K562 (cell line): Measurements from ENCODE around the gene LITAF. TPM values are rescaled to one million over a fixed set of nuclear protein-coding genes. Genes with fewer than 3 reads are reported as not detected.

Source experiments
- CBX2 ChIP-seq: fragments of 200-600 bp; sonication (generic); IDR thresholded peaks from one replicate; pipeline ENCODE4 v1.6.1; 2012; ENCODE audit warnings: mild to moderate bottlenecking, low read length, inconsistent platforms; ENCODE audit not compliant: insufficient read depth, poor library complexity, severe bottlenecking
- ELF4 ChIP-seq: fragments of 450-650 bp; formaldehyde crosslinking; IDR thresholded peaks from 2 replicates; pipeline ENCODE4 v1.4.0; 2022; ENCODE audit warnings: missing genetic modification characterization
- GATA2 ChIP-seq: sonication (generic); formaldehyde crosslinking; IDR thresholded peaks from 2 replicates; pipeline ENCODE4 v1.4.0; 2020; ENCODE audit warnings: mild to moderate bottlenecking, missing genetic modification reagents
- KDM5B ChIP-seq: fragments of 200-600 bp; sonication (generic); IDR thresholded peaks from 2 replicates; pipeline ENCODE4 v1.6.1; 2012; ENCODE audit warnings: low read depth, mild to moderate bottlenecking, moderate library complexity, low read length, control low read depth, inconsistent platforms; ENCODE audit not compliant: insufficient replicate concordance
- MAX ChIP-seq: sonication (generic); formaldehyde crosslinking; IDR thresholded peaks from 2 replicates; pipeline ENCODE4 v1.9.0; 2022; ENCODE audit warnings: mild to moderate bottlenecking, missing genetic modification reagents
- NCOA2 ChIP-seq, 2 experiments: fragments of 450-650 bp; IDR thresholded peaks; 2 replicates each; pipeline ENCODE4 v1.6.1; 2018; ENCODE audit warnings: mild to moderate bottlenecking in 2 of 2, moderate library complexity in 1 of 2; ENCODE audit not compliant: partially characterized antibody in 2 of 2
- NR2C2 ChIP-seq, 2 experiments: fragments of 200-800 bp in 1 of 2; sonication (Bioruptor generic) in 1 of 2; sonication (generic) in 1 of 2; formaldehyde crosslinking in 1 of 2; IDR thresholded peaks; 2 replicates each; pipeline versions ENCODE4 v1.6.1 to v1.8.0; 2016 to 2022; ENCODE audit warnings: mild to moderate bottlenecking in 1 of 2, missing compliant biosample characterization in 1 of 2, missing genetic modification characterization in 1 of 2, missing genetic modification reagents in 1 of 2
- SMAD3 ChIP-seq: fragments of 450-650 bp; formaldehyde crosslinking; conservative IDR thresholded peaks from 2 replicates; pipeline ENCODE4 v1.4.0; 2020; ENCODE audit warnings: mild to moderate bottlenecking
- SP1 ChIP-seq: sonication (generic); formaldehyde crosslinking; IDR thresholded peaks from 2 replicates; pipeline ENCODE4 v1.8.1; 2022; ENCODE audit warnings: mild to moderate bottlenecking, missing genetic modification reagents
- SREBF1 ChIP-seq: fragments of 150-350 bp; IDR thresholded peaks from 2 replicates; pipeline ENCODE4 v1.6.1; 2014; ENCODE audit warnings: antibody characterized with exemption, low read depth, low read length, borderline replicate concordance
- ZBTB33 ChIP-seq: sonication (generic); formaldehyde crosslinking; IDR thresholded peaks from 2 replicates; pipeline ENCODE4 v1.8.1; 2023; ENCODE audit warnings: mild to moderate bottlenecking, missing genetic modification reagents
- ZC3H11A ChIP-seq: IDR thresholded peaks from 2 replicates; pipeline ENCODE4 v1.6.1; 2012; ENCODE audit warnings: low read depth, low read length, improper control_type of control experiment
- ZFX ChIP-seq: sonication (generic); formaldehyde crosslinking; IDR thresholded peaks from 2 replicates; pipeline ENCODE4 v1.8.0; 2022; ENCODE audit warnings: mild to moderate bottlenecking, missing genetic modification reagents, moderate library complexity
- ZNF165 ChIP-seq: fragments of 250-450 bp; sonication (Bioruptor Pico); IDR thresholded peaks from 2 replicates; pipeline ENCODE4 v1.4.0; 2020; ENCODE audit warnings: borderline replicate concordance
- ZNF282 ChIP-seq: sonication (generic); formaldehyde crosslinking; IDR thresholded peaks from 2 replicates; pipeline ENCODE4 v1.8.1; 2023; ENCODE audit warnings: missing genetic modification reagents
- polyA plus RNA-seq, 8 experiments: library from polyadenylated mRNA; depleted of rRNA in 4 of 8; stranded (reverse) in 5 of 8; unstranded in 3 of 8; fragments of >200 nt; fragmentation: Nextera tagmentation in 2 of 8; fragmentation: Illumina TruSeq in 1 of 8; extraction: Ambion mirVana in 2 of 8; extraction: Trizol in 1 of 8; gene quantifications; 2 replicates each; pipeline versions ENCODE4 v1.2.1 to v1.2.3, GENCODE V29; 2011 to 2014; ENCODE audit warnings: inconsistent platforms in 1 of 8, missing spikeins in 1 of 8
- total RNA-seq, 7 experiments: library from RNA; depleted of rRNA in 6 of 7; stranded (reverse); fragments of >200 nt in 6 of 7; fragmentation: Illumina TruSeq in 2 of 7; extraction: Trizol in 2 of 7; gene quantifications; 2 replicates each; pipeline versions ENCODE4 v1.2.1 to v1.2.3, GENCODE V29; 2011 to 2021; ENCODE audit warnings: low replicate concordance in 1 of 7
- TF ChIP-seq, protein P1 (sequence below), 3 experiments: fragments of 200-800 bp in 1 of 3; fragments of 250-450 bp in 1 of 3; fragments of 450-650 bp in 1 of 3; sonication (Bioruptor Pico) in 1 of 3; sonication (Bioruptor generic) in 1 of 3; formaldehyde crosslinking in 1 of 3; IDR thresholded peaks; 2 replicates each; pipeline versions ENCODE4 v1.6.1 to v1.8.0; 2016 to 2022; ENCODE audit warnings: mild to moderate bottlenecking in 2 of 3, missing genetic modification characterization in 2 of 3, missing compliant biosample characterization in 1 of 3, moderate library complexity in 1 of 3
- TF ChIP-seq, protein P2 (sequence below): sonication (generic); formaldehyde crosslinking; IDR thresholded peaks from 2 replicates; pipeline ENCODE4 v1.8.0; 2022; ENCODE audit warnings: mild to moderate bottlenecking, low read depth, missing genetic modification reagents
- TF ChIP-seq, protein P3 (sequence below): fragments of 450-650 bp; IDR thresholded peaks from 2 replicates; pipeline ENCODE4 v1.6.1; 2016; ENCODE audit warnings: borderline replicate concordance

The LITAF gene
- total and polyA plus RNA-seq, 9 of the 15 experiments (the other 6 are each of a cell fraction or from before 2014, with no cell fraction given) = 4.1 to 17.8 (median 11.9) TPM

DNA sequence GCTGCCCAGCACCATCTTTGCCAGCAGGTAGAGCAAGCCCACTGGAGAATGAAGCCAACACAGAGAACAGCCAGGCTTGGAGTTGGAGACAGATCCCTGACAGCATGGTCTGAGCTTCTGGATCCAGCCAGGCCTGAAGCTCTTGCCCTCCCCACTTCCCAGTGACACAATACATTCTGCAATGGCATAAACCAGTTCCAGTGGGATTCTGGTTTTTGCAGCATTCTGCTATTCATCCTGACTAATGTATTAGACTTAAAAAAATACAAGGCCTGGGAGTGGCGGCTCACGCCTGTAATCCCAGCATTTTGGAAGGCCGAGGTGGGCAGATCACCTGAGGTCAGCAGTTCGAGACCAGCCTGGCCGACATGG lies 40.6 kb upstream of the LITAF start (continued):
- TF ChIP-seq, protein P1, sequence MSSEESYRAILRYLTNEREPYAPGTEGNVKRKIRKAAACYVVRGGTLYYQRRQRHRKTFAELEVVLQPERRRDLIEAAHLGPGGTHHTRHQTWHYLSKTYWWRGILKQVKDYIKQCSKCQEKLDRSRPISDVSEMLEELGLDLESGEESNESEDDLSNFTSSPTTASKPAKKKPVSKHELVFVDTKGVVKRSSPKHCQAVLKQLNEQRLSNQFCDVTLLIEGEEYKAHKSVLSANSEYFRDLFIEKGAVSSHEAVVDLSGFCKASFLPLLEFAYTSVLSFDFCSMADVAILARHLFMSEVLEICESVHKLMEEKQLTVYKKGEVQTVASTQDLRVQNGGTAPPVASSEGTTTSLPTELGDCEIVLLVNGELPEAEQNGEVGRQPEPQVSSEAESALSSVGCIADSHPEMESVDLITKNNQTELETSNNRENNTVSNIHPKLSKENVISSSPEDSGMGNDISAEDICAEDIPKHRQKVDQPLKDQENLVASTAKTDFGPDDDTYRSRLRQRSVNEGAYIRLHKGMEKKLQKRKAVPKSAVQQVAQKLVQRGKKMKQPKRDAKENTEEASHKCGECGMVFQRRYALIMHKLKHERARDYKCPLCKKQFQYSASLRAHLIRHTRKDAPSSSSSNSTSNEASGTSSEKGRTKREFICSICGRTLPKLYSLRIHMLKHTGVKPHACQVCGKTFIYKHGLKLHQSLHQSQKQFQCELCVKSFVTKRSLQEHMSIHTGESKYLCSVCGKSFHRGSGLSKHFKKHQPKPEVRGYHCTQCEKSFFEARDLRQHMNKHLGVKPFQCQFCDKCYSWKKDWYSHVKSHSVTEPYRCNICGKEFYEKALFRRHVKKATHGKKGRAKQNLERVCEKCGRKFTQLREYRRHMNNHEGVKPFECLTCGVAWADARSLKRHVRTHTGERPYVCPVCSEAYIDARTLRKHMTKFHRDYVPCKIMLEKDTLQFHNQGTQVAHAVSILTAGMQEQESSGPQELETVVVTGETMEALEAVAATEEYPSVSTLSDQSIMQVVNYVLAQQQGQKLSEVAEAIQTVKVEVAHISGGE (CRISPR knock-in tag; IDR thresholded peaks at IDR 0.05) = no peak
- TF ChIP-seq MAX (CRISPR knock-in tag) (no peak), NCOA2 (IDR thresholded peaks at IDR 0.05; ENCODE audit: partially characterized antibody in 2 of 2) (no peak), KDM5B (no peak), ELF4 (CRISPR knock-in tag) (no peak), ZBTB33 (CRISPR knock-in tag) (0 out of 2 replicates have a peak, but pooled peaks have one; percentile 14), ZNF165 (0 out of 2 replicates have a peak, but pooled peaks have one; percentile 23), CBX2 (no peak), SMAD3 (CRISPR knock-in tag) (no peak), SP1 (CRISPR knock-in tag) (no peak), ZNF282 (CRISPR knock-in tag) (no peak), ZFX (peak; percentile 44; the same call in 1 of the 2 replicates), SREBF1 (no peak), NR2C2 (CRISPR knock-in tag; IDR thresholded peaks at IDR 0.05) (no peak), NR2C2 (tag; IDR thresholded peaks at IDR 0.05) (no peak), ZC3H11A (no peak), GATA2 (CRISPR knock-in tag) (no peak)
- TF ChIP-seq, protein P2, sequence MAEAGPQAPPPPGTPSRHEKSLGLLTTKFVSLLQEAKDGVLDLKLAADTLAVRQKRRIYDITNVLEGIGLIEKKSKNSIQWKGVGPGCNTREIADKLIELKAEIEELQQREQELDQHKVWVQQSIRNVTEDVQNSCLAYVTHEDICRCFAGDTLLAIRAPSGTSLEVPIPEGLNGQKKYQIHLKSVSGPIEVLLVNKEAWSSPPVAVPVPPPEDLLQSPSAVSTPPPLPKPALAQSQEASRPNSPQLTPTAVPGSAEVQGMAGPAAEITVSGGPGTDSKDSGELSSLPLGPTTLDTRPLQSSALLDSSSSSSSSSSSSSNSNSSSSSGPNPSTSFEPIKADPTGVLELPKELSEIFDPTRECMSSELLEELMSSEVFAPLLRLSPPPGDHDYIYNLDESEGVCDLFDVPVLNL (CRISPR knock-in tag) = no peak
- TF ChIP-seq, protein P3, sequence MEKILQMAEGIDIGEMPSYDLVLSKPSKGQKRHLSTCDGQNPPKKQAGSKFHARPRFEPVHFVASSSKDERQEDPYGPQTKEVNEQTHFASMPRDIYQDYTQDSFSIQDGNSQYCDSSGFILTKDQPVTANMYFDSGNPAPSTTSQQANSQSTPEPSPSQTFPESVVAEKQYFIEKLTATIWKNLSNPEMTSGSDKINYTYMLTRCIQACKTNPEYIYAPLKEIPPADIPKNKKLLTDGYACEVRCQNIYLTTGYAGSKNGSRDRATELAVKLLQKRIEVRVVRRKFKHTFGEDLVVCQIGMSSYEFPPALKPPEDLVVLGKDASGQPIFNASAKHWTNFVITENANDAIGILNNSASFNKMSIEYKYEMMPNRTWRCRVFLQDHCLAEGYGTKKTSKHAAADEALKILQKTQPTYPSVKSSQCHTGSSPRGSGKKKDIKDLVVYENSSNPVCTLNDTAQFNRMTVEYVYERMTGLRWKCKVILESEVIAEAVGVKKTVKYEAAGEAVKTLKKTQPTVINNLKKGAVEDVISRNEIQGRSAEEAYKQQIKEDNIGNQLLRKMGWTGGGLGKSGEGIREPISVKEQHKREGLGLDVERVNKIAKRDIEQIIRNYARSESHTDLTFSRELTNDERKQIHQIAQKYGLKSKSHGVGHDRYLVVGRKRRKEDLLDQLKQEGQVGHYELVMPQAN = no peak
